ENCODE data around the gene MAP3K21.

Gene MAP3K21

GRCh38 chr1:233360525-233361102 is 33.1 kb downstream of the MAP3K21 start:
- no peak for DNase-seq

- no peak for DNase-seq
Observed at GRCh38 chr1:233361876-233362275, 34.4 kb downstream of the MAP3K21 start.

GRCh38 chr1:233362743-233363142 is 35.2 kb downstream of the MAP3K21 start:
- DNase-seq, result no peak

GRCh38 chr1:233364026-233364425 is 36.5 kb downstream of the MAP3K21 start:
- no peak for DNase-seq

- no peak for DNase-seq
Observed at GRCh38 chr1:233364695-233365539, 37.4 kb downstream of the MAP3K21 start.

GRCh38 chr1:233366575-233366974 is 39.1 kb downstream of the MAP3K21 start:
- no peak for DNase-seq

GRCh38 chr1:233367057-233367803 is 39.7 kb downstream of the MAP3K21 start:
- DNase-seq, result no peak

- no peak for DNase-seq
Observed at GRCh38 chr1:233368106-233368788, 40.7 kb downstream of the MAP3K21 start.

- DNase-seq, result no peak
Observed at GRCh38 chr1:233368789-233369130, 41.2 kb downstream of the MAP3K21 start.

- DNase-seq, result no peak
Observed at GRCh38 chr1:233372218-233373120, 44.9 kb downstream of the MAP3K21 start.

GRCh38 chr1:233373226-233373625 is 45.7 kb downstream of the MAP3K21 start:
- no peak for DNase-seq

- DNase-seq, result no peak
Observed at GRCh38 chr1:233375653-233376052, 48.1 kb downstream of the MAP3K21 start.

GRCh38 chr1:233376382-233377110 is 49.0 kb downstream of the MAP3K21 start:
- DNase-seq, result no peak

- DNase-seq, result no peak
Observed at GRCh38 chr1:233379869-233380438, 52.4 kb downstream of the MAP3K21 start.

- DNase-seq, result no peak
Observed at GRCh38 chr1:233381806-233382205, 54.3 kb downstream of the MAP3K21 start.

- no peak for DNase-seq
Observed at GRCh38 chr1:233383984-233384383, 56.5 kb downstream of the MAP3K21 start.

- no peak for DNase-seq
Observed at GRCh38 chr1:233386336-233386735, 58.8 kb downstream of the MAP3K21 start.

- DNase-seq, result no peak
Observed at GRCh38 chr1:233387585-233387984, 60.1 kb downstream of the MAP3K21 start.

- DNase-seq, result no peak
Observed at GRCh38 chr1:233389169-233389568, 61.6 kb downstream of the MAP3K21 start.

- no peak for DNase-seq
Observed at GRCh38 chr1:233389893-233390292, 62.4 kb downstream of the MAP3K21 start.

All from NK-92 treated with Interleukin-12 subunit alpha and Interleukin-12 subunit beta, amount 100 ng/mL, for 24 hours (cell line).